HK-2 (cell line): ENCODE measurements around the gene CSF1R.

Experiments used
- DNase-seq: peaks from one replicate; pipeline ENCODE4 v3.0.0-alpha.2; 2018; ENCODE audit not compliant: unreplicated experiment

Gene CSF1R

DNA sequence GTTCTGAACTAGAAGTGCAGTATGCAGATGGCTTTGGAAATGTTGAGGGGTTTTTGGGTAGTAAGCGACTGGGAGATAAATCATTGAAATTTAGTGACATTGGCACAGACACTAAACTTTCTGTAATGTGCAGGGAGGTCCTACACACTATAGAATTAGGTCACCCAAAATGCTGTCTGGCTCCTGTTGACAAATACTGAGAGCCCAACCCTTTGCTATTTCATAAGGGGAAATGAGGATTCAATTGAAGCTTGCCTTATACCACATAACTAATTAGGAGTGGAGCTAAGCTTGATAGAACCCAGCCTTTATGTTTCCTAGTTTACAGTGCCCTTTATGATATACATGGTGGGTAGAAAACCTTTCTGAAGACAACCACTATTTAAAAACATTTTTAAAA is 63.2 kb downstream of the CSF1R start:
- DNase-seq, result no peak

DNA sequence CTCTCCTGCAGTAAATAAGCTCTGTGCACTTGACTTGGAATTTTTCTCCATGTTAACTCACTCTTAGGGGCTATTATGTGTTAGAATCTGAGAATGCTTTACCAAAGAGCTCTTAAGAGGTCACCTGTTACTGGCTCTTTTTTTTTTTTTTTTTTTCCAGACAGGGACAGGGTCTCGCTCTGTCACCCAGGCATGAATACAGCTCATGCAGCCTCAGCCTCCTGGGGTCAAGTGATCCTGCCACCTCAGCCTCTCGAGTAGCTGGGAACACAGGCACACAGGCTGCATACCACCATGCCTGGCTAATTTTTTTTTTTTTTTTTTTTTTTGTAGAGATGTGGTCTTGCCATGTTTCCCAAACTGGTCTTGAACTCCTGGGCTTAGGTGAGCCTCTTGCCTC is 63.7 kb downstream of the CSF1R start:
- DNase-seq, result peak; percentile 18

DNA sequence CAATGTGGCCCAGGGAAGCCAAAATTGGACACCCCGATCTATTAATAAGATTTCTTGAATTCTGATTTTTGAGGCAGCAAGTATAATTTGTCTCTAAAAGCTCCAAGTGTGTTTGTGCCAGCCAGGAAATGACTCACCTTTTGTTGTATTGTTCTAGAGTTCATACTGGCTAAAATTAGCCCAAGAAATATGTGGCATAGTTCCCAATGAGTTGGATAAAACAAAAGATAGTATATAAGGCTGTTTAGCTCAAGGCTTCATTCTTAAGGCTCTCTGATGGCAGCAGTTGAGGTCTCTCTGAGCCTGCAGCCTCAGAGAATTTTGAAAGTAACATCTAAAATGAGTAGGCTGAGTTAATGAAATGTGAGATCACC is 64.2 kb downstream of the CSF1R start:
- no peak for DNase-seq

DNA sequence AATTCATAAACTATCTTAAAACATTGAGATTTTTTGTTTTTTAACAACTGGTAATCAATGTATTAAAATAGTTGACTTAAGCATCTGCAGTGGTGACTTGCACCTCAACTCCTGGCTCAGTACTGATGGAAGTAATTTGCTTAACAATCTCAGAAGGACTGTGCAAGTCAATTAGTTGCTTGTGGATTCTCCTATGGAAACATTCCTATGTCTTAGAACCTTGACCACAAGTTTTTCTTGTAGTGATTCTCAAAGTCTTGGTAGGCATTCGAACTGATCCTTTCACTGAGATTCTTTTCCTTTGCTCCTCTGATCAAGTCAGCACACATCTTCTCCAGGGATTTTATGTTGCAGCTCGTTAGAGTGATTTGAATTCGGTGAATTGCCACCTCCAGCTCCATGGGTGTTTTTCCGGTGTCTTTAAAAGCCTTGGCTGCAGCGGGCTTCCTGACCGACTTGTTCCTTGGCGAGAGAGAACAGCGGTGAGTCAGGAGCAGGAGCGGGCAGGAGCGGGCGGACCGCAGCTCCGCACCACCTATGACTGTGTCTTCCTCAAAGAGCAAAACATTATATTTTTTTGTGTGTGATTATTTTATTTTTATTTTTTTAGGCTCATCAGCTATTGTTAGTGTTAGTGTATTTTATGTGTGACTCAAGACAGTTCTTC is 64.7 kb downstream of the CSF1R start:
- peak; percentile 46 for DNase-seq

DNA sequence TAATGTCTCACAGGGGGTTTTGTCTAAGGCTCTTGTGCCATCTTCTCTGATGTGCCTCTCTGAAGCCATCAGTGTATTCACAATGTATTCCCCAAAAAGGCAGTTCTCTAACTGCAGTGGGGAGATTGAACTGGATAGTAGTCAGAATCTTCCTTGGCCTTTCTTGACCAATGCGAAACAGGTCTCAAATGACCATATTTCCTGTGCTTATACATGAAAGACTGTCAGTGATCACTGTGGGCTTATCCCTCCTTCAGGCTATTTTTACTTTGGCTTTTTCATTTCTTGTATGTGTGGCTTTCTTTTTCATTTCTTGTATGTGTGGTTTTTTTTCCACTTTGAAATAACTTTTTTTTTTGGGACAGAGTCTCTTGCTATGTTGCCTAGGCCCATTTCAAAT is 66.1 kb downstream of the CSF1R start:
- DNase-seq, result no peak

DNA sequence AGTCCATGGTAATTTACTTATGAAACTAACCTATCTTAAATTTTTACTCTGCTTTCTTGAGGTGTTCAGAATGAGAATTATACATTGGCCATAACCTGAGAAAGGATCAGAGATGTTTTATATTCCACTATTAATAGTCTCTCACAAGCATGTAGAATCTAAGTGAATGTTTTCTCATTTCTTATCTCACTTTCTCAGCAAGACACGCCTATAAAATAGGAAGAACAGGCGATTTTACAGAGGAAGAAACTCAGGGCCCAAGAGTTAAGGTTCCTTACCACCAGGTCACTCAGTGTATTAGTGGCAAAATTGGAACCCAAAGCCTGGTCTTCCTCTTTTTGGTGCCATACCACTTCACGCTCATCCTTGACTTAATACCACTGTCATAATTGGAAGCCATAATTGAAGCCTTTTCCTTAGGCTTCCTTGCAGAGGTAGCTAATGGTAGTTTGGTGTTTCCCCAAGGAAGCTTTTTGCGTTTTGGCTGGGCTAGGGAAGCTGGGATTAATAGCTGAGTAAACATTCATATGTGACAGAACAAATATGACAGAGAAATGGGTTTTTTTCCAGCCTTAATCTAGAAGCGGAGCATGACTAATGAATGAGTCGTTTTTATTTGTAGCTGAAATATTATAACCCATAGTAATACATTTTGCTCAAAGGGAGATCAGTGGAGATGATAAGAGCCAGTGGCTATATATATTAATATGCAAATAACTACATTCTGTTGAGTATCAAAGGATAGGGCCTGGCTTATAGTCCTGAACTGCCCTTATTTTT is 68.9 kb downstream of the CSF1R start:
- no peak for DNase-seq

DNA sequence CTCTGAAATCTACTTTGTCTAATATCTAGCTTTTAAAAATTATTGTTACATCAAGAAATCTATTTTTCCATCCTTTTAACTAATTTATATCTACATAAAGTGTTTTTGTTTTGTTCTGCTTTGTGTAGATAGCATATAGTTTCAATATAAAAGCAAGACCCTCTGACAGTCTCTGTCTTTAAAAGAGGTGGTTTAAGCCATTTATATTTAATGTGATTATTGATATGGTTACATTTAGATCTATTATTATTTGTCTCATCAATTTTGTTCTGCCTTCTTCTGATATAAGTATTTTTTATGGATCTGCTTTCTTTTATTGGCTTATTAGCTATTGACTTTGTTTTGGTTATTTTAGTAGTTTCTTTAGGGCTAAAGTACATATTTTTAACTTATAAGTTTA is 69.8 kb downstream of the CSF1R start:
- no peak for DNase-seq

DNA sequence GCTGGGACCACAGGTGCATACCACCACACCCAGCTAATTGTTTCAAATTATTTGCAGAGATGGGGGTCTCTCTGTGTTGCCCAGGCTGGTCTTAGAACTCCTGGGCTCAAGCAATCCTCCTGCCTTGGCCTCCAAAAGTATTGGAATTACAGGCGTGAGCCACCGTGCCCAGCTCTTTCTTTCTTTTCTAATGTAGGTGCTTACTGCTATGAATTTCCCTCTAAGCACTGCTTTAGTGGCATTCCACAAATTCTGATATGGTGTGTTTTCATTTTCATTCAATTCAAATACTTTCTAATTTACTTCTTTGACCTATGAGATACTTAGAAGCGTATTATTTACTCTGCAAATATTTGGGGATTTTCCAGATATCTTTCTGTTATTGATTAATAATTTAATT is 70.9 kb downstream of the CSF1R start:
- no peak for DNase-seq

DNA sequence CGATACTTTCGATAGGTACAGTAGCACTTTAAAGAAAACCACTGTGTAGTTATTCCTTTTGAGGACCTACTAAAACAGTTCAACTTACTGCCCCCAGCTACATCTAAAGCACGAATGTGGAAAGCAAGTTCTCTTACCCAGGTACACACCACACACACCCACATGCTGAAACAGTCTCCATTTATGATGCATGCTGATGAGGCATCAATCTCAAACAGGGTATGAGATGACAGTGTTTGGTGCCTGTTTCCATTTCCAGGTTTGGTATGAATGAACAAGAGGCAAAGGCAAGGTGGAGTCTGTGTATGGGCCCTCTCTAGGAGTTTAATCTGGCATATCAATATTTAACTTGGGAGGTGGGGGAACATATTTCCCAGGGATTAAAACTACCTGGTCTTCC is 71.9 kb downstream of the CSF1R start:
- no peak for DNase-seq

DNA sequence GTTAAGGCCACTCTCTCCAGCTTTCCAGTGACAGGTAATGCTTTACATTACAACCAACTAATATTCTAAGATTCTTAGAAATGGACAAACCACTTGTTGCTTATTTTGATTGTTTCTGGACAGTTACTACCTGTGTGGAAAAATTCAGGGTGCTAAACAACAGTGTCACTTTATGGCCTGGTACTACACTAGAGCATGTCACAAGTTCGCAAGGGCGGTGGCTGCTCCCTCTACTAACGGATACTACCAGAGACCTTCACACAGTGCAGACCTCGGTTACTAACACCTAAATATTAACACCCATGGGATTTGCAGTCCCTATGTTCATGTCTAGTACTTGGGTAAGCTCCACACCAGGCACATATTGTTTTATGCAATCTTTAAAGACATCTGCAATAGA is 72.4 kb downstream of the CSF1R start:
- no peak for DNase-seq

DNA sequence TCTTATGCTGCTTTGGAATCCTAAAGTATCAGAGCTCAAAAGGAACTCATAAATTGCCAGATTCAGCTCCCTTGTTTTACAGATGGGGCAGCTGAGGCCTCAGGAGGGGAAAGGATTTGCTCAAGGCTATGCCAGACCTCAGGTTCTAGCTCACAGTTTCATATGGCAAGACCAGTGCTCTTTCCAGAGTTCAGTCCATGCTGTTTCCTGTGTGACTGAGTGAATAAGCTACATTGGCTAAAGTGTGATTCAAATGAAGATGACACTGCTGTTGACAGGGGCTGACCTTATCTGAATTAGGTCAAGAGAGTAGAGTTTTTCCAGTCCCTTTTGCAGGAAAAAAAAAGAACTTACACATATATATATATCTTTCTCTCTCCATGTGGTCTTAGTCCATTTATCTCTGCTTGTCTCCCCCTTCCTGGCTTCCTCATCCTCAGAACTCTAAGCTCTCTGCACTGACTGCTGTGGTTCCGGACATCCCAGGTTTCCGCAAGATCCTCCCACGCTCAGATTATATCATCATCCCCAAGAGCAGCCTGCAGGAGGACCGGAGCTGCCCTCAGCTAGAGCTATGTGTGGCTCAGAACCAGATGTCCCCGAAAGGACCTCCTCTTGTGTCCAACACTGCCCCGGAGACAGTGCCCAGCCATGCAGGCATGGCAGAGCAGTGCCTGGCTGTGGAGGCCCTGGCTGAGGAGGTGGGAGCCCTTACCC is 76.5 kb downstream of the CSF1R start:
- no peak for DNase-seq

DNA sequence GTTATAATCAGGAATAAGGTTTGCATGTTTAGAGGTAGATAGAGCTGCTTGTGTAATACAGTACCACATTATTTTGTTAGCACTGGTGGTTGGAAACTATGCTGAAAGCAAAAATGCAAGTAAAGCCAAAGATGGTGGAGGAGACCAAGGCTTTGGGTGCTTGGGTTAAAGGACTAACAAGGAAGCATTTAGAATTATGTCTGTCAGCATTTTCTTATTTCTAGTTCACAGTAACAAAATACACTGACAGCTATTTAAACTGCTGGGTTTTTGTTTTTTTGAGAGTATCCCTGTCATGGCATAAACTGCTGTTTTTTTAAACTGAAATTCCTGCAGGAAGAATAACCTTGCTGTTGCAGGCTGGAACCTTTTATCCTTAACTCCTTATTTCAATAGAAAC is 79.3 kb downstream of the CSF1R start:
- no peak for DNase-seq

DNA sequence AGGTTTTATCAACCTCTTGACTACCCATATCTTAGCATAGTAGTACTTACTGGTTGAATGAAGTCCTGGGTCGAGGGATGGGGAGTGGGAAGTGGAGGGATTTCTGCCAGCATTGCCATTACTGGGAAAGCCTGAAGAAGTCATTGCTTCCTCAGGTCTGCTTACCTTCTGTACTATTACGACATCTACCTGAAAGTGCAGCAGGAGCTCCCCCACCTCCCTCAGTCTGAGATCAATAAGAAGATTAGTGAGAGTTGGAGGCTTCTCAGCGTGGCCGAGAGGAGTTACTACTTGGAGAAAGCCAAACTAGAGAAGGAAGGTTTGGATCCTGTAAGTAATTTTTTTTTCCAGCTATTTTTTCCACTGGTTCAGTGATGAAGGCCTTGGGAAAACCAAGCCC is 80.0 kb downstream of the CSF1R start:
- DNase-seq, result no peak
